PC-3 (cell line): ENCODE data around the gene ACP4. TPM values are rescaled to one million over a fixed set of nuclear protein-coding genes. Genes with fewer than 3 reads are reported as not detected.
"Not testable (repeated sequence)": the region's sequence is repeated elsewhere in the genome, so short reads cannot be mapped to it uniquely, and the experiment has no call there.

Source experiments
- ATAC-seq: fragments of 200-7000 bp; cut with Tn5 transposase; 2 replicates; pipeline ENCODE4 v1.9.1; 2020; ENCODE audit warnings: mild to moderate bottlenecking, moderate library complexity
- BruUV-seq: library from RNA; stranded (reverse); fragments of 400-500 nt; replicated peaks from 2 replicates; lab custom pipeline; 2021; lab: Mats Ljungman, UMichigan
- CTCF ChIA-PET: fragments of 300-600 bp; sonication (Branson Sonifier 250); formaldehyde crosslinking; loops from one replicate; lab custom pipeline; 2022; ENCODE audit warnings: antibody characterized with exemption; lab: Charles Lee
- POLR2A ChIA-PET: fragments of 300-600 bp; sonication (Branson Sonifier 250); formaldehyde crosslinking; loops from one replicate; lab custom pipeline; 2022; ENCODE audit warnings: antibody characterized with exemption; ENCODE audit not compliant: unreplicated experiment; lab: Charles Lee
- DNase-seq: peaks from one replicate; pipeline ENCODE4 v3.0.0-alpha.2; 2015
- H2AFZ ChIP-seq: fragments of 300-600 bp; sonication (generic); 2 replicates; pipeline ENCODE4 v1.6.0; 2016; ENCODE audit warnings: antibody characterized with exemption, low read length
- H3F3A ChIP-seq: fragments of 300-600 bp; sonication (generic); one replicate; pipeline ENCODE4 v1.6.0; 2017; ENCODE audit warnings: antibody characterized with exemption, low read length, control low read depth, mild to moderate bottlenecking; ENCODE audit not compliant: unreplicated experiment
- H3K27ac ChIP-seq: fragments of 300-600 bp; sonication (generic); 2 replicates; pipeline ENCODE4 v1.5.1; 2016; ENCODE audit warnings: mild to moderate bottlenecking, low read length
- H3K27me3 ChIP-seq: fragments of 300-600 bp; sonication (generic); 2 replicates; pipeline ENCODE4 v1.6.1; 2016; ENCODE audit warnings: low read length, mixed read lengths
- H3K36me3 ChIP-seq: fragments of 300-600 bp; sonication (generic); 2 replicates; pipeline ENCODE4 v1.6.1; 2016; ENCODE audit warnings: low read depth, mixed run types, low read length, mixed read lengths
- H3K4me1 ChIP-seq: fragments of 300-600 bp; sonication (generic); 2 replicates; pipeline ENCODE4 v1.5.1; 2016; ENCODE audit warnings: low read length; ENCODE audit not compliant: insufficient read depth
- H3K4me2 ChIP-seq: fragments of 300-600 bp; sonication (generic); 2 replicates; pipeline ENCODE4 v1.6.0; 2016; ENCODE audit warnings: low read length
- H3K4me3 ChIP-seq: fragments of 300-600 bp; sonication (generic); 2 replicates; pipeline ENCODE4 v1.5.1; 2016; ENCODE audit warnings: mild to moderate bottlenecking, low read length, mixed read lengths
- H3K79me2 ChIP-seq: fragments of 300-600 bp; sonication (generic); 2 replicates; pipeline ENCODE4 v1.6.1; 2017; ENCODE audit warnings: low read length, mixed read lengths
- H3K9ac ChIP-seq: fragments of 300-600 bp; sonication (generic); 2 replicates; pipeline ENCODE4 v1.6.0; 2016; ENCODE audit warnings: mild to moderate bottlenecking, low read length
- H3K9me2 ChIP-seq: fragments of 300-600 bp; sonication (generic); replicated peaks from 2 replicates; pipeline ENCODE4 v1.6.1; 2016; ENCODE audit warnings: mixed run types, low read length, mixed read lengths
- H3K9me3 ChIP-seq: fragments of 300-600 bp; sonication (generic); 2 replicates; pipeline ENCODE4 v1.6.1; 2016; ENCODE audit warnings: low read length, mixed read lengths
- H4K20me1 ChIP-seq: fragments of 300-600 bp; sonication (generic); 2 replicates; pipeline ENCODE4 v1.6.1; 2016; ENCODE audit warnings: low read length, mixed read lengths
- EZH2 ChIP-seq: fragments of 300-600 bp; sonication (generic); IDR thresholded peaks from one replicate; pipeline ENCODE4 v1.6.1; 2017; ENCODE audit warnings: antibody characterized with exemption, mild to moderate bottlenecking, low read length; ENCODE audit not compliant: unreplicated experiment
- EZH2phosphoT487 ChIP-seq: fragments of 300-600 bp; sonication (generic); IDR thresholded peaks from 2 replicates; pipeline ENCODE4 v1.6.1; 2018; ENCODE audit warnings: mild to moderate bottlenecking, antibody characterized with exemption, low read length, borderline replicate concordance
- intact Hi-C: fragments of 100-400 bp; cut with micrococcal nuclease; formaldehyde crosslinking; loops from 2 replicates; pipeline ENCODE4 v1.9.0; 2023
- total RNA-seq: library from RNA; depleted of rRNA; stranded (reverse); fragments of >200 nt; gene quantifications from 2 replicates; pipeline ENCODE4 v1.2.3, GENCODE V29; 2014
- TF ChIP-seq, protein P1 (sequence below): fragments of 300-600 bp; sonication (generic); conservative IDR thresholded peaks from 2 replicates; pipeline ENCODE4 v1.5.1; 2017; ENCODE audit warnings: antibody characterized with exemption, low read depth, mild to moderate bottlenecking, low read length

ACP4 gene
- total RNA-seq, 1 experiment from 2014 or later, result not detected

DNA sequence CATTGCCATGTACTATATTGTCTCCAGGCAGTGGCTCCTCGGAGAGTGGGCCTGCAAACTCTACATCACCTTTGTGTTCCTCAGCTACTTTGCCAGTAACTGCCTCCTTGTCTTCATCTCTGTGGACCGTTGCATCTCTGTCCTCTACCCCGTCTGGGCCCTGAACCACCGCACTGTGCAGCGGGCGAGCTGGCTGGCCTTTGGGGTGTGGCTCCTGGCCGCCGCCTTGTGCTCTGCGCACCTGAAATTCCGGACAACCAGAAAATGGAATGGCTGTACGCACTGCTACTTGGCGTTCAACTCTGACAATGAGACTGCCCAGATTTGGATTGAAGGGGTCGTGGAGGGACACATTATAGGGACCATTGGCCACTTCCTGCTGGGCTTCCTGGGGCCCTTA lies 19.3 kb upstream of the ACP4 start:
- no peak overlapping the region for H2AFZ ChIP-seq
- no peaks in the 10 kb centered on the region for H3K79me2 ChIP-seq
- POLR2A ChIA-PET, result no interaction called here
- H3K9me2 ChIP-seq, result no peaks in the 10 kb centered on the region
- intact Hi-C loops, result no loop called here
- no peaks in the 10 kb centered on the region for H3K9me3 ChIP-seq
- no peak overlapping the region for H3K4me3 ChIP-seq
- no peak overlapping the region for H3K27ac ChIP-seq
- BruUV-seq, result no TSS peak
- H4K20me1 ChIP-seq, result no peaks in the 10 kb centered on the region
- no peak overlapping the region for H3K4me2 ChIP-seq
- peaks cover 15% of the 10 kb centered on the region for H3K27me3 ChIP-seq
- DNase-seq (no peak), ATAC-seq (no peak)
- H3F3A ChIP-seq, result no peaks in the 10 kb centered on the region
- TF ChIP-seq EZH2phosphoT487 (no peak), EZH2 (no peak)
- TF ChIP-seq, protein P1, sequence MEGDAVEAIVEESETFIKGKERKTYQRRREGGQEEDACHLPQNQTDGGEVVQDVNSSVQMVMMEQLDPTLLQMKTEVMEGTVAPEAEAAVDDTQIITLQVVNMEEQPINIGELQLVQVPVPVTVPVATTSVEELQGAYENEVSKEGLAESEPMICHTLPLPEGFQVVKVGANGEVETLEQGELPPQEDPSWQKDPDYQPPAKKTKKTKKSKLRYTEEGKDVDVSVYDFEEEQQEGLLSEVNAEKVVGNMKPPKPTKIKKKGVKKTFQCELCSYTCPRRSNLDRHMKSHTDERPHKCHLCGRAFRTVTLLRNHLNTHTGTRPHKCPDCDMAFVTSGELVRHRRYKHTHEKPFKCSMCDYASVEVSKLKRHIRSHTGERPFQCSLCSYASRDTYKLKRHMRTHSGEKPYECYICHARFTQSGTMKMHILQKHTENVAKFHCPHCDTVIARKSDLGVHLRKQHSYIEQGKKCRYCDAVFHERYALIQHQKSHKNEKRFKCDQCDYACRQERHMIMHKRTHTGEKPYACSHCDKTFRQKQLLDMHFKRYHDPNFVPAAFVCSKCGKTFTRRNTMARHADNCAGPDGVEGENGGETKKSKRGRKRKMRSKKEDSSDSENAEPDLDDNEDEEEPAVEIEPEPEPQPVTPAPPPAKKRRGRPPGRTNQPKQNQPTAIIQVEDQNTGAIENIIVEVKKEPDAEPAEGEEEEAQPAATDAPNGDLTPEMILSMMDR, result no peak
- CTCF ChIA-PET, result no interaction called here
- no peak overlapping the region for H3K9ac ChIP-seq
- no peaks in the 10 kb centered on the region for H3K4me1 ChIP-seq
- H3K36me3 ChIP-seq, result no peaks in the 10 kb centered on the region

DNA sequence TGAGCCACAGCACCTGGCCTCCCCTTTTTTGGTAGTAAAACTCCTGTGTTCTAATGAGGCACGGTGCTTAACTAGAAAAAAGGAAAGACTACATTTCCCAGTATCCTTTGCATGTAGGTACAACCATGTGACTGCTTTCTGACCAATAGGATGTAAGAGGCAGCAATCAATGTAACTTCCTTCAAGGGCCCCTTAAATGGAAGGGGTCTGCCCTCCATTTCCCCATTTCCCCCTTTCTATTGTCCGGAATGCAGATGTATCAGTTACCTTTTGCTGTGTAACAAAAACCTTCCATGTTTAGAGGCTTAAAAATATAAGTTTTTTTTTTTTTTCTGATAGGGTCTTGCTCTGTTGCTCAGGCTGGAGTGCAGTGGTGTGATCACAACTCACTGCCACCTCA lies 17.7 kb upstream of the ACP4 start:
- Histone ChIP-seq H3K27me3 (peaks cover 23% of the 10 kb centered on the region), H3K79me2 (no peaks in the 10 kb centered on the region), H4K20me1 (no peaks in the 10 kb centered on the region), H3K4me3 (no peak overlapping the region), H3F3A (no peaks in the 10 kb centered on the region), H2AFZ (no peak overlapping the region), H3K9me2 (no peaks in the 10 kb centered on the region), H3K4me1 (no peaks in the 10 kb centered on the region), H3K27ac (no peak overlapping the region), H3K9me3 (no peaks in the 10 kb centered on the region), H3K9ac (no peak overlapping the region), H3K36me3 (no peaks in the 10 kb centered on the region), H3K4me2 (no peak overlapping the region)
- POLR2A ChIA-PET, result no interaction called here
- no peak for TF ChIP-seq EZH2phosphoT487
- TF ChIP-seq, protein P1, result no peak
- no peak for TF ChIP-seq EZH2
- CTCF ChIA-PET, result no interaction called here
- DNase-seq, result peak; percentile 39
- intact Hi-C loops, result no loop called here
- ATAC-seq, result no peak
- no TSS peak for BruUV-seq

DNA sequence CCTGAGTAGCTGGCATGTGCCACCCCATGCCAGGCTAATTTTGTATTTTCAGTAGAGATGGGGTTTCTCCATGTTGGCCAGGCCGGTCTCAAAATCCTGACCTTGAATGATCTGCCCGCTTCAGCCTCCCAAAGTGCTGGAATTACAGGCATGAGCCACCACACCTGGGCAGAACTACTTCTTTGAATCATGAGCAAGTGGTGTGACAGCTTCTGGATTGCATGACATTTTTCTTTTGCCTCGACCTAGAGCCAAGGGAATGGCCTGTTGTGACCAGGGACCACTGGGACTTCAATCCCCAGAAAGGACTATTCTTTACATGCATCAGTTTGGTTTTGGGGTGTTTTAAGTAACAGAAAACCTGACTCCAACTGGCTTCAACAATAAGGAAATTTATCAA lies 17.3 kb upstream of the ACP4 start:
- intact Hi-C loops, H3K9me2 ChIP-seq, H3F3A ChIP-seq, CTCF ChIA-PET, H3K4me3 ChIP-seq, H3K36me3 ChIP-seq, H2AFZ ChIP-seq, H3K27ac ChIP-seq, H4K20me1 ChIP-seq, H3K4me1 ChIP-seq, H3K79me2 ChIP-seq, BruUV-seq, H3K4me2 ChIP-seq, H3K9ac ChIP-seq, H3K9me3 ChIP-seq, ATAC-seq, DNase-seq, POLR2A ChIA-PET: not testable (repeated sequence)
- peaks cover 27% of the 10 kb centered on the region for H3K27me3 ChIP-seq

DNA sequence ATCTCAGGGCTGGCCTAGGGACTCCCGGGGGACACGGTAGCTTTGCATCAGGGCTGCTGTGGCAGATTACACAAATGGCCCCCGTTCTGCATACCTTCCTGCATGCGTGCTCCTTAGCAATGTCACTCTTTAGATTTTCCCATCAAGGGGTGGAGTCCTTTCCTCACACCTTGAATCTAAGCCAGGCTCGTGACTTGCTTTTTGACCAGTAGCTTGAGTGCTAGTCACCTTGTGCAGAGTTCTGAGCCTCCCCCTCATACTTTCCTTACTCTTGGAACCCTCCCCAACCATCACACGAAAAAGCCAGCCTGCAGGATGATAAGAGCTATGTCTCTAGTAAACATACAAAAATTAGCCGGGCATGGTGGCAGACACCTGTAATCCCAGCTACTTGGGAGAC lies 16.8 kb upstream of the ACP4 start:
- H3K9me3 ChIP-seq, H3K79me2 ChIP-seq, H2AFZ ChIP-seq, H3K4me2 ChIP-seq, BruUV-seq, H4K20me1 ChIP-seq, H3K9ac ChIP-seq, H3K27ac ChIP-seq, H3K36me3 ChIP-seq, POLR2A ChIA-PET, CTCF ChIA-PET, intact Hi-C loops, ATAC-seq, H3K4me1 ChIP-seq, H3K9me2 ChIP-seq, H3F3A ChIP-seq, H3K4me3 ChIP-seq, DNase-seq: not testable (repeated sequence)
- H3K27me3 ChIP-seq, result peaks cover 32% of the 10 kb centered on the region
